Left lung (tissue), 10 donors: ENCODE data around the gene PACC1. TPM values are rescaled to one million over a fixed set of nuclear protein-coding genes. Genes with fewer than 3 reads are reported as not detected.
"Not testable (repeated sequence)": the region's sequence is repeated elsewhere in the genome, so short reads cannot be mapped to it uniquely, and the experiment has no call there.

Experiments
- ATAC-seq: fragments of 200-7000 bp; cut with Tn5 transposase; one replicate; pipeline ENCODE4 v1.9.1; 2020; ENCODE audit warnings: moderate library complexity
- DNase-seq, 4 donors: peaks; one replicate each; pipeline ENCODE4 v3.0.0-alpha.2; 2013 to 2020
- H3K27ac ChIP-seq, 2 donors: fragments of 200-600 bp; sonication (generic) in 1 of 2; one replicate each; pipeline versions ENCODE4 v1.5.0 to v1.8.0; 2020 to 2021
- H3K27me3 ChIP-seq, 2 donors: fragments of 200-600 bp; sonication (generic) in 1 of 2; one replicate each; pipeline versions ENCODE4 v1.5.0 to v1.8.0; 2020 to 2021
- H3K36me3 ChIP-seq, 2 donors: fragments of 200-600 bp; sonication (generic) in 1 of 2; one replicate each; pipeline versions ENCODE4 v1.5.0 to v1.8.0; 2020 to 2021
- H3K4me1 ChIP-seq, 2 donors: fragments of 200-600 bp; one replicate each; pipeline ENCODE4 v1.8.0; 2021
- H3K4me3 ChIP-seq, 2 donors: fragments of 200-600 bp; sonication (generic) in 1 of 2; one replicate each; pipeline versions ENCODE4 v1.5.0 to v1.8.0; 2020 to 2021; ENCODE audit warnings: mild to moderate bottlenecking in 1 of 2
- H3K9me3 ChIP-seq, 2 donors: fragments of 200-600 bp; sonication (generic) in 1 of 2; one replicate each; pipeline versions ENCODE4 v1.5.0 to v1.8.0; 2020 to 2021
- CTCF ChIP-seq, 2 donors: fragments of 200-600 bp; sonication (generic) in 1 of 2; IDR thresholded peaks; one replicate each; pipeline versions ENCODE4 v1.5.0 to v1.8.0; 2021; ENCODE audit warnings: antibody characterized with exemption in 2 of 2
- intact Hi-C, 2 donors: fragments of 100-400 bp; cut with DNase I; formaldehyde crosslinking; loops; one replicate each; pipeline versions ENCODE4 v1.11.2 to v1.14.2; 2022
- polyA plus RNA-seq, 6 donors: library from polyadenylated mRNA; unstranded; fragments of 120-200 nt; gene quantifications; one replicate each; pipeline ENCODE4 v1.2.1, GENCODE V29; 2013; ENCODE audit not compliant: insufficient read length in 6 of 6
- total RNA-seq, 2 donors: library from RNA; stranded (reverse); fragmentation: NEBNext Ultra II Directional; extraction: Animal tissue kit (Norgen Biotek cat#: 25700); gene quantifications; one replicate each; pipeline ENCODE4 v1.2.1, GENCODE V29; 2021
- donor health status: DM: no; HTN: yes; CAD: no.
- donor health status: DM: no; HTN: no; CAD: no.

Gene PACC1
- total and polyA plus RNA-seq, 8 donors, result 7.2 to 11.6 (median 7.6) TPM

GRCh38 chr1:212397171-212397570 is 17.5 kb downstream of the PACC1 start:
- Histone ChIP-seq H3K9me3 (peaks cover 0 to 25% of the 10 kb centered on the region in 2 donors), H3K27ac (no peak overlapping the region), H3K4me1 (peaks cover 0 to 2% of the 10 kb centered on the region in 2 donors), H3K27me3 (no peaks in the 10 kb centered on the region), H3K36me3 (no peaks in the 10 kb centered on the region), H3K4me3 (no peak overlapping the region)
- intact Hi-C loops, result no loop called here
- ATAC-seq, result no peak
- no peak for DNase-seq
- no peak for TF ChIP-seq CTCF (IDR thresholded peaks at IDR 0.05)

GRCh38 chr1:212396638-212397037 is 18.0 kb downstream of the PACC1 start:
- Histone ChIP-seq H3K4me1 (no peaks in the 10 kb centered on the region), H3K9me3 (peaks cover 0 to 25% of the 10 kb centered on the region in 2 donors), H3K27ac (no peak overlapping the region), H3K27me3 (no peaks in the 10 kb centered on the region), H3K4me3 (no peak overlapping the region), H3K36me3 (no peaks in the 10 kb centered on the region)
- intact Hi-C loops, result no loop called here
- ATAC-seq, result no peak
- no peak for TF ChIP-seq CTCF (IDR thresholded peaks at IDR 0.05)
- no peak for DNase-seq

DNA sequence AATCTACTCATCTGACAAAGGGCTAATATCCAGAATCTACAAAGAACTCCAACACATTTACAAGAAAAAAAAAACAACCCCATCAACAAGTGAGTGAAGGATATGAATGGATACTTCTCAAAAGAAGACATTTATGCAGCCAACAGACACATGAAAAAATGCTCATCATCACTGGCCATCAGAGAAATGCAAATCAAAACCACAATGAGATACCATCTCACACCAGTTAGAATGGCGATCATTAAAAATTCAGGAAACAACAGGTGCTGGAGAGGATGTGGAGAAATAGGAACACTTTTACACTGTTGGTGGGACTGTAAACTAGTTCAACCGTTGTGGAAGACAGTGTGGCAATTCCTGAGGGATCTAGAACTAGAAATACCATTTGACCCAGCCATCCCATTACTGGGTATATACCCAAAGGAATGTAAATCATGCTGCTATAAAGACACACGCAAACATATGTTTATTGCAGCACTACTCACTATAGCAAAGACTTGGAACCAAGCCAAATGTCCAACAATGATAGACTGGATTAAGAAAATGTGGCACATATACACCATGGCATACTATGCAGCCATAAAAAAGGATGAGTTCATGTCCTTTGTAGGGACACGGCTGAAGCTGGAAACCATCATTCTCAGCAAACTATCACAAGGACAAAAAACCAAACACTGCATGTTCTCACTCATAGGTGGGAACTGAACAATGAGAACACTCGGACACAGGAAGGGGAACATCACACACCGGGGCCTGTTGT is 18.8 kb downstream of the PACC1 start:
- H3K9me3 ChIP-seq, result peaks cover 0 to 27% of the 10 kb centered on the region in 2 donors
- DNase-seq, H3K4me1 ChIP-seq, H3K36me3 ChIP-seq, H3K27me3 ChIP-seq, intact Hi-C loops, ATAC-seq, H3K4me3 ChIP-seq, H3K27ac ChIP-seq: not testable (repeated sequence)

GRCh38 chr1:212388985-212389716 is 25.5 kb downstream of the PACC1 start:
- no peaks in the 10 kb centered on the region for H3K4me1 ChIP-seq
- no peak for DNase-seq
- no peak for ATAC-seq
- H3K4me3 ChIP-seq, result no peak overlapping the region
- TF ChIP-seq CTCF (IDR thresholded peaks at IDR 0.05), result no peak
- intact Hi-C loops, result no loop called here
- H3K36me3 ChIP-seq, result peaks cover 0 to 30% of the 10 kb centered on the region in 2 donors
- no peaks in the 10 kb centered on the region for H3K27me3 ChIP-seq
- no peak overlapping the region for H3K27ac ChIP-seq
- peaks cover 0 to 3% of the 10 kb centered on the region in 2 donors for H3K9me3 ChIP-seq

- no peak overlapping the region for H3K4me3 ChIP-seq
- no peak overlapping the region for H3K27ac ChIP-seq
- H3K27me3 ChIP-seq, result no peaks in the 10 kb centered on the region
- DNase-seq, result peak in 1 of 4 donors; percentile 20
- no peak for ATAC-seq
- intact Hi-C loops, result no loop called here
- H3K9me3 ChIP-seq, result peaks cover 0 to 3% of the 10 kb centered on the region in 2 donors
- H3K36me3 ChIP-seq, result peaks cover 0 to 48% of the 10 kb centered on the region in 2 donors
- TF ChIP-seq CTCF (IDR thresholded peaks at IDR 0.05), result no peak
- no peaks in the 10 kb centered on the region for H3K4me1 ChIP-seq
These were observed 28.7 kb downstream of the PACC1 start for GRCh38 chr1:212386029-212386428.
